ENCODE data around the gene GOLGA8Q.
"Not testable (repeated sequence)": the region's sequence is repeated elsewhere in the genome, so short reads cannot be mapped to it uniquely, and the experiment has no call there.

GOLGA8Q gene

GRCh38 chr15:30551750-30552149 lies at the start of gene GOLGA8Q:
GOLGA8Q (plus strand) TSS chr15:30552050; CDS start chr15:30552078, 28 bp downstream.
- DNase-seq: not testable (repeated sequence)

DNA sequence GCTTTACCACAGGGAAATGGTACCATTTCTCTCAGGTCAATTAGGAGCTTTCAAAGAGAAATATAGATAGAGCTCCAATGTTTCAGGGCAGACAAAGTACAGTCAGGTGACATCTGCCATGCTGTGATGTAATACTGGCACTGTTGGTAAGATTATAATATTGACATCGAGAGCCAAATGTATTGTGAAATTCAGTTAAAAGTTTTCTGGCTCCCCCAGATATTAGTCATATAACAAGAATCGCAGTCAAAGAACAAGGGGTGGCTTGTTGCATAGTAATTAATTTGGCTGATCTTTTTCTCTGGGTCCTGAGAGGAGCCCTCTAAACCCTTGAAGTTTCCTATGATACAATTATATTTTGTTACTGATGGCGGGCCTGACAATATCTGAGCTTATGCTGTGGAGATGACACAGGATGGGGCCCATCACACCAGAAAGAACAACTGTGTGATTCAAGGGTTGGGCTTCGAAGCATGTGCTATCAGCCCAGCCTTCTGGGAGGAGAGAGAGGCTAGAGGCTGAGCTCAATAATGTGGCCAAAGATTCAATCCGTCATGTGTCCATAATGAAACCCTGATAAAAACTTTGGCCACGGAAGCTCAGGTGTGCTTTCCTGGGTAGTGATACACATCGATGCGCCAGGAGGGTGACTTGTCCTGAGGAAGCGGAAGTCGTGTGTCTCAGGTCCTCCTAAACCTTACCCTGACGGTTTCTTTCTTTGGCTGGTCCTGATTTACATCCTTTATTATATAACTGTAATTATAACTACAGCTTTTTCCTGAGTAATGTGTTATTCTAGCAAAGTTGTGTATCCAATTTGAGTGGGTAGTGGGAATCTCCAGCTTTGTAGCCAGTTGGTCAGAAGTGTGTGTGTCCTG lies 48.7 kb upstream of the GOLGA8Q start:
- not testable (repeated sequence) for DNase-seq

DNA sequence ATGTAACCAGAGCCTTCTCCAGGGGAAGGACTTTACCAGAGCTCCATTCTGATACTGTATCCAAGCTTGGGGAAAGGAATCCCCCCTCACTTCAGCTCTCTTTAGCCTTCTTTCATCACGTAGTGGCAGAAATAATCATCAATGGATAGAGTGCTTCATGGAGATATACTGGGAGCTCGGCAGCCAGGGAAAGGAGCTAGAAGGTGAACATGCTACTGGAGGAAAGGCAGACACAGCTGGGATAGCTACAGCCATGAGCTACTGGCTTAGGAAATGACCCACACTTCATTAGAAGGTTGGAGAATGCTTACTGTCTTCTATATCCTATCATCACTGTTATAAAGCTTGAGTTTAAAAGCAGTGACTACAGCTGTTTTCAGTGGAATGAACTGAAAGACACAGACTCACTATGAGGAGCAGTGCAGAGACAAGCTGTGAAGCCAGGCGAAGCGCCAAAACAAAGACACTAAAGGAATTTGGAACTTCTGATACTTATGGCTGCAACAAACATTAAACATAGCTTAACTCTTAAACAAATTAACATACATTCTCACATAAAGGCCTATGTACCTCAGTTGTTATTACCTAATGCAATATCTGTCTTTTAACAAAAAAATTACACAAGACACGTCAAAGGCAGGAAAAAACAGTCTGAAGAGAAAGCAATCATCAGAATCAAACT lies 47.5 kb upstream of the GOLGA8Q start:
- DNase-seq: not testable (repeated sequence)

DNA sequence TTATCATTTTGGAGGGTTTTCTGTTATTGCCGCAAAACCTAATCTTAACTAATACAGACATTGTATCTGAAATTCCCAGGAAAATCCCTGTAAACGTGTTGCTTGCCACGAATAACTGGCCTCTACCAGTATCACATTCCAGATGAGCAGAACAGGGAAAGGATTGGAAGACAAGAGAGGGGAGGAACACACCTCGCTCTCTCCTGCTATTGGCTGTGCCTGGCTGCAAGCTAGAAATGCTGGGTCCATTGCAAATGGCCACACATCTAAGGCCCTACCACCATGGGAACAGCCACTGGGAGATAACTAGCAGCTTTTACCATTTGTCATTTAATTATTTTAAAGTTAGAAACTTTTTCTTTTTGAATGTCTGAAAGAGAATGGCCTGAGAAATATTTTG lies 37.3 kb upstream of the GOLGA8Q start:
- DNase-seq: not testable (repeated sequence)

GRCh38 chr15:30523453-30524243 lies 28.2 kb upstream of the GOLGA8Q start:
- not testable (repeated sequence) for DNase-seq

GRCh38 chr15:30525912-30526311 lies 25.9 kb upstream of the GOLGA8Q start:
- not testable (repeated sequence) for DNase-seq

- DNase-seq: not testable (repeated sequence)
Observed at GRCh38 chr15:30529049-30529448, 22.8 kb upstream of the GOLGA8Q start.

DNA sequence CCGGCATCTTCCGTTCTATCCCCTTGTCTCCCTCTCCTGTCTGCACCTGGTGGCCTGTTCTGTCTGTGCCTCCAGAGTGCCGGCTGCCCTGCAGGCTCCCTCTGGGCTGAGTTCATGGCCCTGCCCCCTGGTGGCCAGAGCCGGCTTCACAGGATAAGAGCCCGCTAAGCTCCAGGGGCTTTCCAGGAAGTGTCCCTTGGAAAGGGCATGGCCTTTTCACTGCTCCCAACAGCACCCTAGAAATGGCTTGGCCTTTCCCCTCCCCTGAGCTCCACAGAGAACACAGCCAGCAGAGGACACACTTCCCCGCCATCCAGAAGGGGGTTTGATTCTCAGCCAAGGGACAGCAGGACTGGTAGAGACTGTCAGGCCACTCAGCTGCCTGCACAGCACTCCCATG lies 15.1 kb downstream of the GOLGA8Q start:
- DNase-seq: not testable (repeated sequence)

GRCh38 chr15:30573012-30573491 lies 21.2 kb downstream of the GOLGA8Q start:
- not testable (repeated sequence) for DNase-seq

GRCh38 chr15:30579394-30579970 lies 27.6 kb downstream of the GOLGA8Q start:
- DNase-seq: not testable (repeated sequence)

GRCh38 chr15:30580716-30581115 lies 28.9 kb downstream of the GOLGA8Q start:
- not testable (repeated sequence) for DNase-seq

DNA sequence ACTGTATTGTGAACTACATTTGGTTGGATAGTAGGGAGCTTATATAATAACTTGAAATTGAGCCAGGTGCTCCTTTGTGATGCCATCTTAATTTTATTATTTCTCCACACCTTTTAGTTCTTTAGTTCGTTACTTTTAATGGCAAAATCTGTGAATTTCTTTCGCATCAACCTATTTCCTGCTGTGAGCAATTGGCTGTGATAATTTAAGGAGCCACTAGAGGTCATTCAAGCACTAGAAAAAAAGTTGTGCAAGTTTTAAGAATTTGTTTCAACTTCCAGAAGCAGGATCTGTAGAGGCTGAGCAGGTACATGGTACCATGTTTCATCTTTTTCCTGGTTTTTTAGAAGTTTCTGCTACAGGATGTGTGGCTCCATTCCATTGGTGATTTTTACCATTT lies 47.1 kb downstream of the GOLGA8Q start:
- not testable (repeated sequence) for DNase-seq

- not testable (repeated sequence) for DNase-seq
Observed at GRCh38 chr15:30603796-30604195, 51.9 kb downstream of the GOLGA8Q start, which contains the start of gene GOLGA8H. GOLGA8H (plus strand) TSS chr15:30604028; CDS start chr15:30604126, 98 bp downstream.
